Measurements from ENCODE around the gene SLC2A8. TPM values are rescaled to one million over a fixed set of nuclear protein-coding genes. Genes with fewer than 3 reads are reported as not detected.
A peak's percentile ranks its signal among the peaks of the same experiment; 100 is the strongest.

Gene SLC2A8
- total RNA-seq, 1 experiment from 2014 or later, result 55.7 TPM

GRCh38 chr9:127446713-127447415, 49.9 kb downstream of the SLC2A8 start:
- POLR2A ChIA-PET, result no interaction called here

DNA sequence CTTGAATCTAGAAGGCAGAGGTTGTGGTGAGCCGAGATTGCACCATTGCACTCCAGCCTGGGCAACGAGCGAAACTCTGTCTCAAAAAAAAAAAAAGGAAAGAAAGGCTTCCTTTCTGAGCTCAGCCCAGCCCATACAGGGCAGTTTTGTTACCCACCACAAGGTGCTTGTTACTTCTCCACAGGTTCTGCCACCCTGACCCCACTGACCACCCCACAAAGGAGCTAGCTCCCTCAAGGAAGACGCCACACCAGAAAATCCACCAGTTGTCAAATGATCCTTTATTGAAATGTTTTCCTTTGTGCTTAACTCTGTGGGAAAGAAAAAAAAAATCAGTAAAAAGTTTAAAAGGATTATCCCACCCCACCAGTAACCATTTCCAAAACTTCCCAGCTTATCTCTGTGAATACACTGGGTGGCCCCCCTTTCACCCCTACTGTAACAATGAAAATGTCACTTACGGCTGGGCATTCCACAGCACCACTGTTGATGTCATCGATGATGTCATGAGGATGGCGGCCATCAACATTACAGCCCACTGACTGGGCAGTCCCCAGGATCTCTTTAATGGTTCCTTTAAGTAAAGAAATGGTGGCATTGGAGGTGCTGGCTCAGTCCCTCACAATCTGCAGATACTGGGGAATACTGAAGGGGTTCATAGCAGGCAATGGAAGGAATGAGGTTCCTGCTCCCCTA, 50.6 kb downstream of the SLC2A8 start:
- H3K9me3 ChIP-seq (ENCODE audit: control insufficient read depth, insufficient read depth, low read depth, low read length), result peaks cover 5% of the 10 kb centered on the region; the same call in 1 of the 2 replicates
- no peaks in the 10 kb centered on the region for H3K27me3 ChIP-seq (ENCODE audit: control insufficient read depth, insufficient read depth, low read length)
- CTCF ChIA-PET, result no interaction called here

More at GRCh38 chr9:127446713-127447415, 49.9 kb downstream of the SLC2A8 start:
- Histone ChIP-seq H3K9me3 (ENCODE audit: control insufficient read depth, insufficient read depth, low read depth, low read length) (peaks cover 5% of the 10 kb centered on the region; the same call in 1 of the 2 replicates), H3K36me3 (ENCODE audit: control insufficient read depth, insufficient read depth, low read length) (peaks cover 25% of the 10 kb centered on the region), H3K27me3 (ENCODE audit: control insufficient read depth, insufficient read depth, low read length) (no peaks in the 10 kb centered on the region), H3K4me1 (ENCODE audit: control insufficient read depth, insufficient read depth, low read length) (peaks cover 14% of the 10 kb centered on the region), H3K27ac (ENCODE audit: low read length) (peak overlapping the region; percentile 41; the same call in 1 of the 2 replicates), H3K4me3 (ENCODE audit: low read depth in 2 of 2, low read length in 2 of 2) (no peak overlapping the region)
- CTCF ChIA-PET, result no interaction called here
- no TSS peak for BruUV-seq (replicated peaks)
- intact Hi-C loops (cut with micrococcal nuclease; ENCODE audit: unreplicated experiment) (no loop called here), in situ Hi-C loops (cut with HindIII; ENCODE audit: low pct_unique_long_range_greater_than_20kb, low sequenced_read_pairs) (no loop called here)
- TF ChIP-seq, protein P1, sequence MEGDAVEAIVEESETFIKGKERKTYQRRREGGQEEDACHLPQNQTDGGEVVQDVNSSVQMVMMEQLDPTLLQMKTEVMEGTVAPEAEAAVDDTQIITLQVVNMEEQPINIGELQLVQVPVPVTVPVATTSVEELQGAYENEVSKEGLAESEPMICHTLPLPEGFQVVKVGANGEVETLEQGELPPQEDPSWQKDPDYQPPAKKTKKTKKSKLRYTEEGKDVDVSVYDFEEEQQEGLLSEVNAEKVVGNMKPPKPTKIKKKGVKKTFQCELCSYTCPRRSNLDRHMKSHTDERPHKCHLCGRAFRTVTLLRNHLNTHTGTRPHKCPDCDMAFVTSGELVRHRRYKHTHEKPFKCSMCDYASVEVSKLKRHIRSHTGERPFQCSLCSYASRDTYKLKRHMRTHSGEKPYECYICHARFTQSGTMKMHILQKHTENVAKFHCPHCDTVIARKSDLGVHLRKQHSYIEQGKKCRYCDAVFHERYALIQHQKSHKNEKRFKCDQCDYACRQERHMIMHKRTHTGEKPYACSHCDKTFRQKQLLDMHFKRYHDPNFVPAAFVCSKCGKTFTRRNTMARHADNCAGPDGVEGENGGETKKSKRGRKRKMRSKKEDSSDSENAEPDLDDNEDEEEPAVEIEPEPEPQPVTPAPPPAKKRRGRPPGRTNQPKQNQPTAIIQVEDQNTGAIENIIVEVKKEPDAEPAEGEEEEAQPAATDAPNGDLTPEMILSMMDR (IDR thresholded peaks at IDR 0.05), result no peak
- TF ChIP-seq TCF7L2 (IDR thresholded peaks at IDR 0.05; ENCODE audit: low read depth, low read length), result no peak
- TF ChIP-seq POLR2AphosphoS5 (IDR thresholded peaks at IDR 0.05; ENCODE audit: low read depth, low read length), result no peak
- no peak for TF ChIP-seq REST (IDR thresholded peaks at IDR 0.05; ENCODE audit: insufficient read depth in 1 of 2, low read depth in 2 of 2, low read length in 1 of 2)
- no peak for TF ChIP-seq SIN3A (IDR thresholded peaks at IDR 0.05; ENCODE audit: borderline replicate concordance, insufficient read depth, low read depth, low read length)
- DNase-seq (ENCODE audit: low read depth, low spot score) (no peak), ATAC-seq (no peak; the same call in 1 of the 2 replicates)

More for the DNA sequence above, 50.6 kb downstream of the SLC2A8 start:
- ATAC-seq (no peak), DNase-seq (ENCODE audit: low read depth, low spot score) (no peak)
- in situ Hi-C loops (cut with HindIII; ENCODE audit: low pct_unique_long_range_greater_than_20kb, low sequenced_read_pairs), result no loop called here
- peaks cover 17% of the 10 kb centered on the region for H3K4me1 ChIP-seq (ENCODE audit: control insufficient read depth, insufficient read depth, low read length)
- peaks cover 25% of the 10 kb centered on the region for H3K36me3 ChIP-seq (ENCODE audit: control insufficient read depth, insufficient read depth, low read length)
- intact Hi-C loops (cut with micrococcal nuclease; ENCODE audit: unreplicated experiment), result no loop called here
- no peak overlapping the region for H3K4me3 ChIP-seq (ENCODE audit: low read depth in 2 of 2, low read length in 2 of 2)
- POLR2A ChIA-PET, result no interaction called here
- TF ChIP-seq SIN3A (IDR thresholded peaks at IDR 0.05; ENCODE audit: borderline replicate concordance, insufficient read depth, low read depth, low read length) (no peak), TCF7L2 (IDR thresholded peaks at IDR 0.05; ENCODE audit: low read depth, low read length) (no peak), POLR2AphosphoS5 (IDR thresholded peaks at IDR 0.05; ENCODE audit: low read depth, low read length) (no peak), REST (IDR thresholded peaks at IDR 0.05; ENCODE audit: insufficient read depth in 1 of 2, low read depth in 2 of 2, low read length in 1 of 2) (no peak)
- TF ChIP-seq, protein P1 (IDR thresholded peaks at IDR 0.05), result no peak
- no TSS peak for BruUV-seq (replicated peaks)
- no peak overlapping the region; the same call in 1 of the 2 replicates for H3K27ac ChIP-seq (ENCODE audit: low read length)

All from Panc1 (cell line).